ENCODE data around the gene YKT6. TPM values are rescaled to one million over a fixed set of nuclear protein-coding genes. Genes with fewer than 3 reads are reported as not detected.
A peak's percentile ranks its signal among the peaks of the same experiment; 100 is the strongest.
"Not testable (repeated sequence)": the region's sequence is repeated elsewhere in the genome, so short reads cannot be mapped to it uniquely, and the experiment has no call there.

Gene YKT6
- 77.9 and 93.4 TPM in 2 replicates for total RNA-seq

DNA sequence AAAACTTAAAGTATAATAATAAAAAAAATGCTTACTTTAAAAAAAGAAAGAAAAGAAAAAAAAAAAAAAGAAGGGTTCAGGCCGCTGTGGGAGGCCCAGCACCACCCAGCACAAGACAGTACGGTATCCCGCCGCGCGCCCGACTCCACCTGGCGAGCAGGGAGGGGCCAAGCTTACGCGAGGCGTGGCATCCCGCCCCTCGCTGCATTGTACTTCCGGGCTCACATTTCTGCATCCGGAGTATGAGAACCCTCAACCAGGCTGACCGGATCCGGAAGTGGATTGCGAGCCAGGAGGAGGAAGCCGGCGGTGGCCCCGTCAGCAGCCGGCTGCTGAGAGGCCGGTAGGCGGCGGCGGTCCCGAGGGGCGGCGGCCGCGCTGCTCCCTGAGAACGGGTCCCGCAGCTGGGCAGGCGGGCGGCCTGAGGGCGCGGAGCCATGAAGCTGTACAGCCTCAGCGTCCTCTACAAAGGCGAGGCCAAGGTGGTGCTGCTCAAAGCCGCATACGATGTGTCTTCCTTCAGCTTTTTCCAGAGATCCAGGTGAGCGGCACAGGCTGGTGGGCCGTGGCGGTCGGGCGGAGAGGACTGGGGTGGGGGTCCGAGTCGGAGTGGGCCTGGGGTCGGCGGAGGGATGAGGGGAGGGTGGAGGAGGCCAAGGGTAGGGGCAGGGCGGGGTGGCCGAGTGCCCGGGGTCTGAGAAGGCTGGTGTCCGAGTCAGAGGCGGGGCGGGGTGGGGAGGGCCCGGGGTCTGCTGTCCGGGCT, at the start of gene YKT6:
YKT6 (plus strand) TSS at position 280 of the 763 bp plus-strand sequence; CDS start at position 438, 158 bp downstream.
- peak; percentile 95 for DNase-seq

GRCh38 chr7:44151956-44152355, 48.8 kb upstream of the YKT6 start:
- no peak for DNase-seq

- no peak for DNase-seq
Observed at GRCh38 chr7:44152971-44153947, 47.5 kb upstream of the YKT6 start.

DNA sequence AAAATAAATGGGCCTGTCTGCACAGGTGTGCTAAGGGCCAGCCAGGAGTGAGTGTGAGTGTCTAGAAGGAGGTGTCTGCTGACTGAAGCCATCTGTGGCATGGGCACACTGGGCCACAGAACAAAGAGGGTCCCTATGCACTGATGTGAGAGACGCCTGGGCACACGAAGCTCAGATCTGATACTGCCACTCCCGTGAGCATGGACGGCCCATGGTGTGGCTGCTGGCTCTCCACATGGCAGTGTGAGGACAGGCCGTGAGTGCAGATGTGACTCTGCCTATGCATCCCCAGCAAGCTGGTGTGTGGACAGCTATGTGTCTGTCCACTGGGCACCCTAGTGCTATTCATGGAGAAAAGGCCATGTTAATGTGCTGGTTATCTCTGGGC, 46.8 kb upstream of the YKT6 start:
- DNase-seq, result no peak

DNA sequence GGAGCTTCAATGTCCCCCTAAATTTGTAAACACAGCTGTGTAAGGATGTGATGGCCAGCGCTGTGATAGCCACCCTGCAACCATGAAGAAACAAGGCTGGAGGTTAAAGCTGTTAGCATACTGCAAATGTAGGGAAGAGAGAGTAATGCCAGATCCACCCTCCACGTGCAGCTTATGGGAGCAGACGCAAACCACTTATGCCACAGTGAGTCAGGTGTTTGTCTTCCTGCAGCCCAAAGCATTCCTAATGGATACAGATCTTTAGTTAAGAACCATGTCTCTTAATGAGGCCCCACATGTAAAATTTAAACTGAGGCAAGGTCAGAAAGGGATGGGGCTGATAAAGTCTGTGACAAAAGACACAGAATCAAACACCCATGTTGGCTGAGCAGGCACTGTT, 46.1 kb upstream of the YKT6 start:
- no peak for DNase-seq

- DNase-seq, result no peak
Observed at GRCh38 chr7:44155191-44156185, 45.3 kb upstream of the YKT6 start.

DNA sequence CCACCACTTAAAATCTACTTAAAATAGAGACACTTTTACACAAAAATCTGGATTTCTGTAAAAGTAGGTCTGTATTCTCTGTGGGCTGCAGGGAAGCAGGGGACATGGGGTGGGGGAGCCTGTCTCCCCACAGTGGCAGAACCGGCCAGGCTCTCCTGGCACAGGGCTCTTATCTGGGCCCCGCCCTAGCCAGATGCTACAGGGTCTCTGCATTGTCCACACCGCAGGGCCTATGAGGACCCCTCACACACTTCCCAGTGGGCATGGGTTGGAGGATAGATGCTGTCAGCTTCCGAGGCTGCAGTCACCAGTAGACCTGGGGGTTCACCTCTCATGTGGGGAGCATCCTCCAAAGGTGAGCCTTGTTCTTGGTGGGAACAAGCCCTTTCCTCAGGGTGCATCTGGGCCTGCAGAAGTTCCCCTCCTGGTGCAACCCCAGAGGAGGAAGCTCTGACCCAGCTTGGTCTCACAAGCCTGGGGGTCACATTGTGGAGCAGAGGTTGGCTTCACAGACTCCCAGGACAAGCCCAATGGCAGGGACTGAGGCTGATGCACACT, 44.2 kb upstream of the YKT6 start:
- no peak for DNase-seq

GRCh38 chr7:44157116-44158080, 43.4 kb upstream of the YKT6 start:
- no peak for DNase-seq

DNA sequence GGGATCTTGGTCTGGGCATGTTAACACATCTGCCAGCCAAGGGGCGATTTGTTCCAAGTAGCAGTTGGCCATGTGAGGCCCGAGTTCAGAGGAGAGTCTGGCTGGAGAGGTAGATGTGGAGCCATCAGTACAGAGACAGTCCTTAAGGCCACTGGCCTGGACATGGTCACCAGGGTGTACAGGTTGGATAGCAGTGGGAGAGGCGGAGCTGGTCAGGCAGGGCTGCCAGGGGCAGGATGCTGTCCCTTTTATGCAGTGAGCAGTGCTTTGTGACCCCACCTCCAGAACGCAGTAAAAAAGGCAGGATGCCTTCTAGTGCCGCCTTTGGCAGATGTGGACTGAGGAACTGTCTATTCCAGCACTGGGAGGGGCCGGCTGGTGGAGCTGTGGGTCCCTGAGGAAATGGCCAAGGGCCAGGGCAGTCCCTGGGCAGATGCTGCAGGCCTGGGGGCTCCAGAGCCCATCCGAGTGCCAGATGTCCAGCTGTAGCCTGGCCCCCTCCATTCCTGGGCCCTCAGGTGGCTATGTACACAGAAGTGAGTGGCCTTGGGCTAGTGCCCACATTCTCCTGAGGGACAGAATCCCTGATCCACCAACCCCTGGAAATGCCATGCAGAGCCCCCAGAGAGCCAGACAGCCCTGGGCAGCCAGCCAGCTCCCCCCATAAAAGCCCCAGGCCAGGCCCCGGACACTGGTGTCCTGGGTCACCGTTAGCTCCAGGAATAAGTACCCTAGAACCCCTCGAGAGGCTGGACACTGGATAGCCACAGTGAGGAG, 42.5 kb upstream of the YKT6 start:
- DNase-seq, result no peak

DNA sequence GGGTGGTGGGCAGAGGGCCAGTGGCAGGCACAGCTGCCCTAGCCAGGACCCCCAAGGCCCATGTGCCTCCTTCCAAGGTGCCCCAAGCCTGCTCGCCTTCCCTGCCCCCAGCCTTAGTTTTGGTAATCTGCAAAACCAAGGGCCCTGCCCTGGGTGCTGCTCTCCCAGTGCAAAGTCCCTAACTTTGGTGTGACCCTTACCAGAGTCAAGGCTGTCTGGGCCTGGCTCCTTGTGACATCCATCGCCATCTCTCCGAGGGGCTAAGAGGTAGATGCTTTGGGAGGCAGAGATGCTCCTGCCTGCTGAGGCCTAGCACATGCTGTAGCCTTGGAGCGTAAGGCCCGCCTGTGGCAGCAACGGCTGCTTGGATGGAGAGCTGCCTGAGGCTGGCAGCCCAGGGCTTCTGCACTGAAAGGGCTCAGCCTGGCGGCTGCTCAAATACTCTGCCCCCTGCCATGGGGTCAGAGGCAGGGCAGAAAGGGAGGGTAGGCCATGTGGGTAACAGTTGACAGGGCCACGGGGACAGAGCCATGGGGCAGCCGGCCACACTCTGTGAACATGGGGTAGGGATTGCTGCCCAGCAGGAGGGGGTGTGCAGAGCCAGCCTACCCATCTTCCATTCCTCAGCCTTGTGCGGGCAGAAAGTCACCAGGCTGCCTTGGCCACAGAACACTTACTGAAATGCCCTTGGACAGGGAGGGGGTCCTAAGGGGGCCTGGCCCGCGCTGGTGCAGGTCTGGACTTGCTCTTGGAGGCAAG, 41.7 kb upstream of the YKT6 start:
- no peak for DNase-seq

DNA sequence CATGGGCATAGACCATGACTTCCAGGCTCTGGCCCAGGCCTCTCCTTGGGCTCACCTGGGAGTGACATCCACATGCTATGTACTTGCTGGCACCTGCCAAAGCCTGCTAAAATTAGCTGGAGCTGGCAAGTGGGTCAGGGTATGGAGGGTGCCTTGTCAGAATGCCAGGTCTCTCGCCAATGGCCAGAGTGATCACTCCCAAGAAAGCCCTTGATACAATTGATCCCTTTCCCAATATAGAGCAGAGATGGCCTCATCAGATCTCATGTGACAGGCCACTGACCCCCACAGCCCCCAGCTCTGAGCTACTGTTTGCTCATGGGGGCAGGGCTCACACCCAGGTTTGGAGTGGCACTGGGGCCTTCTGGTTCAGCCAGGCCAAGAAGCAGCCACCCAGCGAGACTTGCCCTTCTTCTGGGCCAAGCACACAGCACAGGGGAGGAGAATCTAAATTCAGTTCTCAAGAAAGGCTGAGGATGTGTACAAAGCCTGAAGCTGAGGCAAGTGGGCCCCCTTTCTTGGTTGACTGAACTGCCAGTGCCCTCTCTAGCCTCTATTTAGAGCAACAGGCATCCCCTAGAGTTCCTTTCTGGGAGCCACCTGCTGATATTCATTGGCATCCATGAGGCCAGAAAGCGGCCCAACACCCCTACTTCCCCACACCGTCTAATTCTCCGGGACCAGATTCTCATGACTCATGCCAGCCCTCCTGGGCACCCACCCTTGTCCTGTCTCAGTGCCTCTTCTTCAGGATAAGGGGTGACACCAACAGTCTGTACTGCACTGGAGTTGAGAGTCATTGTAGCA, 40.8 kb upstream of the YKT6 start:
- DNase-seq, result no peak

GRCh38 chr7:44161371-44161770, 39.4 kb upstream of the YKT6 start:
- no peak for DNase-seq

- no peak for DNase-seq
Observed at GRCh38 chr7:44162179-44162578, 38.6 kb upstream of the YKT6 start.

DNA sequence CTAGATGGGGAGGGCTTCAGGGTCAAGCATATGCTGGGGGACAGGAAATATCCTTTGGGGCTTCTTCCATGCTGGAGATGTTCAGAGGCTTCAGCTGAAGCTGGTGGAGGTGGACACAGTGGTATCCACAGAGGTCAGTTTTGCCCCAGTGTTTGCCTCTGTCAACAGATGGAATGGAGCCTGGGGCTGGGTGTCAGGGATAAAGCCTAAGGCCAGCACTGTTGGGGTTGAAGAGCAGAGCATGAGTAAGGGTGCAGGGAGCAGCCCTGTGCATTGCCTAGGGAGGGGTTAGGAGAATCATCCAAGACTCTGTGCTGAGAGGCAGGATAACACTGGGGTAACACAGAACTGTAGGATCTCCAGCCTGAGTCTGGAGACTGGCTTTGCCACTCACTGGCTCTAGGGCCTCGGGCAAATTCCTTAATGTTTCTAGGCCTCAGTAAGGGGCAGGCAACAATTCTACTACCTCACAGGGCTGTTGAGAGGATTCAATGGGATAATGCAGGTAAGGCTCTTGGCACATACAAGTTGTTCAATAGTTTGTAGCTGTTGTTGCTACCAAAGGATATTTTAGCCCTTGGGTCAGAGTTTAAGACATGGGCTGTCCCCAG, 37.9 kb upstream of the YKT6 start:
- no peak for DNase-seq

- DNase-seq, result no peak
Observed at GRCh38 chr7:44163591-44163990, 37.2 kb upstream of the YKT6 start.

- DNase-seq, result no peak
Observed at GRCh38 chr7:44167920-44168319, 32.9 kb upstream of the YKT6 start.

DNA sequence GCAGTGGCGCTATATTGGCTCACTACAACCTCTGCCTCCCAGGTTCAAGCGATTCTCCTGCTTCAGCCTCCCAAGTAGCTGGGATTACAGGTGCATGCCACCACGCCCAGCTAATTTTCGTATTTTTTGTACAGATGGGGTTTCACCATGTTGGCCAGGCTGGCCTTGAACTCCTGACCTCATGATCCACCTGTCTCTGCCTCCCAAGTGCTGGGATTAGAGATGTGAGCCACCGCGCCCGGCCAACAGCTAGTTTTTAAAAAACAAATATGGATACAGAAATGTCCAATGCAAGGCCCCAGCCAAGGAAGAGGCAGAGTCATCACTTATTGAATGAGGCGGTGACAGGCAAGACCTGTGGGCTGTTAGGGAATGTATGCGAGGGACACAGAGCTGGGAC, 28.9 kb upstream of the YKT6 start:
- DNase-seq, result not testable (repeated sequence)

DNA sequence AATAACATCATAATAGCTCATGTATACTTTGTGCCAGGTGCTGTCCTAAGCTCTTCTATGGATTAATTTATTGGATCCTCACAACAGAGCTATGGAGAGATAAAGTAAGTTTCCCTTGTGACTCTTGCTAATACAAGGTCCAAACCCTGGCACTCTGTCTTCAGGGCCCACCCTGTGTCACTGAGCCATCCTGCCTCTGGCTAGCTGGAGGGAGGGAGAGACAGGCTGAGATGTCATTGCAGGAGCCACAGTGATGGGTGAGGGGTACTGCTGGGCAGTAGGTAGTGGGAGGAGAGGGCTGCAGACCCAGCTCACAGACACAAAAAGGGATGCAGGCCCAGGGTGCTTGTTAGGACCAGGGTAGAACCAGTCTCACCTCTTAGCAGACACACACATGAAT, 28.4 kb upstream of the YKT6 start:
- no peak for DNase-seq

All from dermis blood vessel endothelial cell (primary cell).